ENCODE data around the gene CDC16. TPM values are rescaled to one million over a fixed set of nuclear protein-coding genes. Genes with fewer than 3 reads are reported as not detected.

Gene CDC16
- total and polyA plus RNA-seq, 2 of the 8 experiments (the other 6 are each of a cell fraction or from before 2014, with no cell fraction given): 42.5 to 83.4 TPM

- TF ChIP-seq CHD7 (IDR thresholded peaks at IDR 0.05; ENCODE audit: insufficient replicate concordance, low read length) (no peak), ATF2 (IDR thresholded peaks at IDR 0.05; ENCODE audit: low read length) (no peak), SUZ12 (IDR thresholded peaks at IDR 0.05; ENCODE audit: low read length) (no peak), E2F6 (IDR thresholded peaks at IDR 0.05) (no peak), JUN (IDR thresholded peaks at IDR 0.05; ENCODE audit: low read depth, low read length) (no peak), TCF12 (IDR thresholded peaks at IDR 0.05; ENCODE audit: low read depth, low read length) (no peak)
Observed at GRCh38 chr13:114272977-114273376, 38.3 kb downstream of the CDC16 start (continued).
